Peyer's patch (tissue), 4 donors: Measurements from ENCODE around the gene RFX3. TPM values are rescaled to one million over a fixed set of nuclear protein-coding genes. Genes with fewer than 3 reads are reported as not detected.

ENCODE experiments used
- DNase-seq, 3 donors: peaks; one replicate each; pipeline ENCODE4 v3.0.0-alpha.2; 2017 to 2019
- H3K27ac ChIP-seq, 4 donors: fragments of 200-600 bp; sonication (generic); one replicate each; pipeline ENCODE4 v1.5.1; 2016 to 2019
- H3K27me3 ChIP-seq, 2 donors: fragments of 200-600 bp; sonication (generic); one replicate each; pipeline ENCODE4 v1.5.1; 2019
- H3K36me3 ChIP-seq, 3 donors: fragments of 200-600 bp; sonication (generic); one replicate each; pipeline ENCODE4 v1.5.1; 2016 to 2019
- H3K4me1 ChIP-seq, 4 donors: fragments of 200-600 bp; sonication (generic); one replicate each; pipeline ENCODE4 v1.5.1; 2016 to 2019
- H3K4me3 ChIP-seq, 4 donors: fragments of 200-600 bp; sonication (generic); 1 replicate in 3 of 4; 2 replicates in 1 of 4; pipeline ENCODE4 v1.5.1; 2016 to 2019; ENCODE audit warnings: mild to moderate bottlenecking in 1 of 4
- H3K9me3 ChIP-seq, 4 donors: fragments of 200-600 bp; sonication (generic); one replicate each; pipeline ENCODE4 v1.5.1; 2016 to 2019; ENCODE audit warnings: mild to moderate bottlenecking in 1 of 4
- CTCF ChIP-seq, 6 experiments: fragments of 450-650 bp in 4 of 6; fragments of 200-600 bp in 2 of 6; sonication (generic) in 1 of 6; IDR thresholded peaks; one replicate each; pipeline ENCODE4 v1.5.1; 2017 to 2019; ENCODE audit warnings: antibody characterized with exemption in 6 of 6, mild to moderate bottlenecking in 3 of 6, moderate library complexity in 1 of 6
- POLR2A ChIP-seq, 2 donors: fragments of 450-650 bp; IDR thresholded peaks; one replicate each; pipeline ENCODE4 v1.5.1; 2017; ENCODE audit warnings: antibody characterized with exemption in 2 of 2, mild to moderate bottlenecking in 2 of 2, moderate library complexity in 2 of 2
- total RNA-seq, 4 donors: library from RNA; depleted of rRNA; stranded (reverse); fragments of >200 nt; gene quantifications; one replicate each; pipeline ENCODE4 v1.1.0, GENCODE V29; 2016

Gene RFX3
- total RNA-seq, 4 donors from 2014 or later, result 3.9 to 31.4 (median 9.5) TPM

GRCh38 chr9:3261484-3261883 lies 264.3 kb downstream of the RFX3 start:
- no peak for DNase-seq
- H3K27ac ChIP-seq, result no peak overlapping the region
- H3K4me1 ChIP-seq, result no peaks in the 10 kb centered on the region
- H3K36me3 ChIP-seq, result peaks cover 0 to 6% (median 0%) of the 10 kb centered on the region in 3 donors
- no peaks in the 10 kb centered on the region for H3K9me3 ChIP-seq
- TF ChIP-seq CTCF (IDR thresholded peaks at IDR 0.05), result no peak
- TF ChIP-seq POLR2A (IDR thresholded peaks at IDR 0.05), result no peak
- H3K4me3 ChIP-seq, result no peak overlapping the region
- no peaks in the 10 kb centered on the region for H3K27me3 ChIP-seq

- H3K4me1 ChIP-seq, result no peaks in the 10 kb centered on the region
- TF ChIP-seq POLR2A (IDR thresholded peaks at IDR 0.05), result no peak
- no peak for TF ChIP-seq CTCF (IDR thresholded peaks at IDR 0.05)
Observed at GRCh38 chr9:3256571-3257330, 269.1 kb downstream of the RFX3 start.

GRCh38 chr9:3251309-3251708 lies 274.5 kb downstream of the RFX3 start:
- Histone ChIP-seq H3K9me3 (no peaks in the 10 kb centered on the region), H3K4me3 (no peak overlapping the region), H3K27ac (no peak overlapping the region), H3K27me3 (no peaks in the 10 kb centered on the region), H3K36me3 (peaks cover 0 to 7% (median 0%) of the 10 kb centered on the region in 3 donors), H3K4me1 (no peaks in the 10 kb centered on the region)
- TF ChIP-seq CTCF (IDR thresholded peaks at IDR 0.05), result no peak
- TF ChIP-seq POLR2A (IDR thresholded peaks at IDR 0.05), result no peak
- no peak for DNase-seq

More at GRCh38 chr9:3256571-3257330, 269.1 kb downstream of the RFX3 start:
- DNase-seq, result no peak
- Histone ChIP-seq H3K9me3 (no peaks in the 10 kb centered on the region), H3K36me3 (peaks cover 0 to 10% (median 0%) of the 10 kb centered on the region in 3 donors), H3K4me3 (no peak overlapping the region), H3K27ac (no peak overlapping the region), H3K27me3 (no peaks in the 10 kb centered on the region)

GRCh38 chr9:3250741-3251140 lies 275.1 kb downstream of the RFX3 start:
- DNase-seq, result no peak
- no peak overlapping the region for H3K4me3 ChIP-seq
- H3K9me3 ChIP-seq, result no peaks in the 10 kb centered on the region
- TF ChIP-seq CTCF (IDR thresholded peaks at IDR 0.05) (no peak), POLR2A (IDR thresholded peaks at IDR 0.05) (no peak)
- H3K4me1 ChIP-seq, result no peaks in the 10 kb centered on the region
- H3K36me3 ChIP-seq, result peaks cover 0 to 4% (median 0%) of the 10 kb centered on the region in 3 donors
- no peak overlapping the region for H3K27ac ChIP-seq
- H3K27me3 ChIP-seq, result no peaks in the 10 kb centered on the region

- H3K27me3 ChIP-seq, result no peaks in the 10 kb centered on the region
- no peak overlapping the region for H3K27ac ChIP-seq
- no peaks in the 10 kb centered on the region for H3K4me1 ChIP-seq
- H3K36me3 ChIP-seq, result peaks cover 0 to 4% (median 0%) of the 10 kb centered on the region in 3 donors
- TF ChIP-seq CTCF (IDR thresholded peaks at IDR 0.05) (no peak), POLR2A (IDR thresholded peaks at IDR 0.05) (no peak)
- no peak for DNase-seq
- H3K9me3 ChIP-seq, result no peaks in the 10 kb centered on the region
- H3K4me3 ChIP-seq, result no peak overlapping the region
Observed at GRCh38 chr9:3247211-3247610, 278.6 kb downstream of the RFX3 start.
